Measurements from ENCODE around the gene PTPRA. TPM values are rescaled to one million over a fixed set of nuclear protein-coding genes. Genes with fewer than 3 reads are reported as not detected.

Gene PTPRA
- total and polyA plus RNA-seq, 9 of the 15 experiments (the other 6 are each of a cell fraction or from before 2014, with no cell fraction given) = 3.4 to 80.5 (median 28.0) TPM

DNA sequence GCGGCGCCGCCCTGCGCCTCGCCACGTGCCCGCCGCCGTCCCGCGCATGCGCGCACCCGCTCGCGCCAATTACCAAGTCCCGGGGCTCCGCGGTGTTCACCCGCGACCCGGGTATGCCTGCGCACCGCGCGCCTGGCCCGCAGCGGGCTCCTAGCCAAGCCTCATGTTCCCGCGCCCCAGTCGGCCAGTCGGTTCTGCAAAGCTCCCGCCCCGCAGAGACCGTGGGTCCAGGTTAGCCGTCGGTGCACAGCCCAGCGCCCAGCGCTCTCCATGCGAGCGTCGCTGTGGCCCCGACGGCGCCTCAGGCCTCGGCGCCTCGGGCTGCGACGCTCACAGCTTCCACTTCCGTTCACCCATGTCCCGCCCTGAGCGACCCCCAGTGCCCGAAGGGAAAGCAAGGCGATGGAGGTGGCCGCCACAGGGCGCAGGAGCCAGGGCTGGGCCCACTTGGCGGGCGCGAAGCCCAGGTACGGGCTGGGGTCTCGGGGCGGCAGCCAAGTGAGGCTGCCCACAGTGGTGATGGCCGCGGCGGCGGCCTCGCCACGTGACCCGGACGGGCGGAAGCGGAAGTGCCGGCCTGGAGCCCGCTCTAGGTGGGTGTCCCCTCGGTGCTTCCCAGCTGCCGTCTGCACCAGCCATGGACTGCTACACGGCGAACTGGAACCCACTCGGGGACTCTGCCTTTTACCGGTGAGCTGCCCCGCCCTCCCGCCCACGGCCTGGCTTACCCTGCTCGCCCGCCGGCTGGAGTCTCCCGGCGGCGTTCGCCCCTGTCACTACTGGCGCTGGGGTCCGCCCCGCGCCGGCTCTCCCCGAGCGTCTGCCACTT is 32.9 kb upstream of the PTPRA start, which contains the start of the genes PCED1A and VPS16 (continued):
- TF ChIP-seq RBBP5 (IDR thresholded peaks at IDR 0.05; ENCODE audit: borderline replicate concordance, insufficient read depth, low read length, poor library complexity, severe bottlenecking) (peak; percentile 83), C11orf30 (IDR thresholded peaks at IDR 0.05; ENCODE audit: low read depth) (peak; percentile 42; the same call in 1 of the 2 replicates), ZNF518B (CRISPR knock-in tag; IDR thresholded peaks at IDR 0.05) (no peak), ZNF41 (CRISPR knock-in tag; conservative IDR thresholded peaks at IDR 0.05) (0 out of 2 replicates have a peak, but pooled peaks have one; percentile 10), FIP1L1 (IDR thresholded peaks at IDR 0.05; ENCODE audit: low read depth, low read length, poor library complexity, severe bottlenecking) (peak; percentile 30), SAP30 (IDR thresholded peaks at IDR 0.05; ENCODE audit: borderline replicate concordance, insufficient read depth, low read depth, low read length, poor library complexity, severe bottlenecking) (peak; percentile 30), ZNF174 (CRISPR knock-in tag; IDR thresholded peaks at IDR 0.05) (no peak), EP300 (IDR thresholded peaks at IDR 0.05; ENCODE audit: low read length) (no peak), CBX1 (IDR thresholded peaks at IDR 0.05; ENCODE audit: low read depth) (0 out of 2 replicates have a peak, but pooled peaks have one; percentile 56), STAG1 (CRISPR knock-in tag; IDR thresholded peaks at IDR 0.05; ENCODE audit: borderline replicate concordance) (no peak), SNAPC5 (CRISPR knock-in tag; IDR thresholded peaks at IDR 0.05) (no peak)
- TF ChIP-seq, protein P1, sequence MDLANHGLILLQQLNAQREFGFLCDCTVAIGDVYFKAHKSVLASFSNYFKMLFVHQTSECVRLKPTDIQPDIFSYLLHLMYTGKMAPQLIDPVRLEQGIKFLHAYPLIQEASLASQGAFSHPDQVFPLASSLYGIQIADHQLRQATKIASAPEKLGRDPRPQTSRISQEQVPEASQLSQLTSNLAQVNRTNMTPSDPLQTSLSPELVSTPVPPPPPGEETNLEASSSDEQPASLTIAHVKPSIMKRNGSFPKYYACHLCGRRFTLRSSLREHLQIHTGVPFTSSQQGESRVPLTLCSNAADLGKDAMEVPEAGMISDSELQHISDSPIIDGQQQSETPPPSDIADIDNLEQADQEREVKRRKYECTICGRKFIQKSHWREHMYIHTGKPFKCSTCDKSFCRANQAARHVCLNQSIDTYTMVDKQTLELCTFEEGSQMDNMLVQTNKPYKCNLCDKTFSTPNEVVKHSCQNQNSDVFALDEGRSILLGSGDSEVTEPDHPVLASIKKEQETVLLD (IDR thresholded peaks at IDR 0.05) = no peak
- TF ChIP-seq, protein P2, sequence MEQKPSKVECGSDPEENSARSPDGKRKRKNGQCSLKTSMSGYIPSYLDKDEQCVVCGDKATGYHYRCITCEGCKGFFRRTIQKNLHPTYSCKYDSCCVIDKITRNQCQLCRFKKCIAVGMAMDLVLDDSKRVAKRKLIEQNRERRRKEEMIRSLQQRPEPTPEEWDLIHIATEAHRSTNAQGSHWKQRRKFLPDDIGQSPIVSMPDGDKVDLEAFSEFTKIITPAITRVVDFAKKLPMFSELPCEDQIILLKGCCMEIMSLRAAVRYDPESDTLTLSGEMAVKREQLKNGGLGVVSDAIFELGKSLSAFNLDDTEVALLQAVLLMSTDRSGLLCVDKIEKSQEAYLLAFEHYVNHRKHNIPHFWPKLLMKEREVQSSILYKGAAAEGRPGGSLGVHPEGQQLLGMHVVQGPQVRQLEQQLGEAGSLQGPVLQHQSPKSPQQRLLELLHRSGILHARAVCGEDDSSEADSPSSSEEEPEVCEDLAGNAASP (IDR thresholded peaks at IDR 0.05) = no peak
- TF ChIP-seq, protein P3, sequence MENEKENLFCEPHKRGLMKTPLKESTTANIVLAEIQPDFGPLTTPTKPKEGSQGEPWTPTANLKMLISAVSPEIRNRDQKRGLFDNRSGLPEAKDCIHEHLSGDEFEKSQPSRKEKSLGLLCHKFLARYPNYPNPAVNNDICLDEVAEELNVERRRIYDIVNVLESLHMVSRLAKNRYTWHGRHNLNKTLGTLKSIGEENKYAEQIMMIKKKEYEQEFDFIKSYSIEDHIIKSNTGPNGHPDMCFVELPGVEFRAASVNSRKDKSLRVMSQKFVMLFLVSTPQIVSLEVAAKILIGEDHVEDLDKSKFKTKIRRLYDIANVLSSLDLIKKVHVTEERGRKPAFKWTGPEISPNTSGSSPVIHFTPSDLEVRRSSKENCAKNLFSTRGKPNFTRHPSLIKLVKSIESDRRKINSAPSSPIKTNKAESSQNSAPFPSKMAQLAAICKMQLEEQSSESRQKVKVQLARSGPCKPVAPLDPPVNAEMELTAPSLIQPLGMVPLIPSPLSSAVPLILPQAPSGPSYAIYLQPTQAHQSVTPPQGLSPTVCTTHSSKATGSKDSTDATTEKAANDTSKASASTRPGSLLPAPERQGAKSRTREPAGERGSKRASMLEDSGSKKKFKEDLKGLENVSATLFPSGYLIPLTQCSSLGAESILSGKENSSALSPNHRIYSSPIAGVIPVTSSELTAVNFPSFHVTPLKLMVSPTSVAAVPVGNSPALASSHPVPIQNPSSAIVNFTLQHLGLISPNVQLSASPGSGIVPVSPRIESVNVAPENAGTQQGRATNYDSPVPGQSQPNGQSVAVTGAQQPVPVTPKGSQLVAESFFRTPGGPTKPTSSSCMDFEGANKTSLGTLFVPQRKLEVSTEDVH (IDR thresholded peaks at IDR 0.05; ENCODE audit: low read depth, partially characterized antibody) = peak; percentile 91

All from K562 (cell line).